GM19455 (cell line): ENCODE results near the gene VMAC.

Experiments used
- ATAC-seq: cut with Tn5 transposase; IDR thresholded peaks from one replicate; pipeline ENCODE4 v1.9.1; 2021; ENCODE audit not compliant: unreplicated experiment

Gene VMAC

GRCh38 chr19:5903624-5904351 is 884 bp upstream of the VMAC start, which contains the start of gene NDUFA11:
Gene NDUFA11, minus strand, starts transcription at chr19:5903790. Its CDS starts 82 bp downstream, at chr19:5903708.
- ATAC-seq: peak; percentile 38

- ATAC-seq: no peak
Measured at GRCh38 chr19:5905114-5905778, 574 bp downstream of the VMAC start.

- ATAC-seq: no peak
Measured at GRCh38 chr19:5907241-5907640, 2.6 kb downstream of the VMAC start.

GRCh38 chr19:5908773-5909442 is 4.2 kb downstream of the VMAC start:
- ATAC-seq: no peak

GRCh38 chr19:5910638-5910907 is 5.9 kb downstream of the VMAC start:
- ATAC-seq: no peak

GRCh38 chr19:5911366-5911765 is 6.7 kb downstream of the VMAC start:
- ATAC-seq: no peak

GRCh38 chr19:5913739-5914357 is 9.2 kb downstream of the VMAC start, which contains the start of gene CAPS:
Gene CAPS, plus strand, starts transcription at chr19:5914254. Its CDS starts 153 bp downstream, at chr19:5914407.
- no peak for ATAC-seq

- no peak for ATAC-seq
Measured at GRCh38 chr19:5914358-5914774, 9.7 kb downstream of the VMAC start.

GRCh38 chr19:5914946-5915781 is 10.5 kb downstream of the VMAC start:
- ATAC-seq: no peak

- no peak for ATAC-seq
Measured at GRCh38 chr19:5915782-5916165, 11.1 kb downstream of the VMAC start.

- no peak for ATAC-seq
Measured at GRCh38 chr19:5916181-5916708, 11.6 kb downstream of the VMAC start.

- no peak for ATAC-seq
Measured at GRCh38 chr19:5917431-5918107, 12.9 kb downstream of the VMAC start.

- no peak for ATAC-seq
Measured at GRCh38 chr19:5918463-5919079, 13.9 kb downstream of the VMAC start.

- no peak for ATAC-seq
Measured at GRCh38 chr19:5921516-5922160, 17.0 kb downstream of the VMAC start.

GRCh38 chr19:5922161-5922545 is 17.5 kb downstream of the VMAC start:
- ATAC-seq: no peak

GRCh38 chr19:5923356-5923755 is 18.7 kb downstream of the VMAC start:
- no peak for ATAC-seq

- ATAC-seq: no peak
Measured at GRCh38 chr19:5925830-5926427, 21.3 kb downstream of the VMAC start.

- ATAC-seq: no peak
Measured at GRCh38 chr19:5926641-5927440, 22.2 kb downstream of the VMAC start.
